Lung (tissue), 12 donors: ENCODE measurements around the gene ESYT3. TPM values are rescaled to one million over a fixed set of nuclear protein-coding genes. Genes with fewer than 3 reads are reported as not detected.

ENCODE experiments used
- ATAC-seq: fragments of 200-7000 bp; cut with Tn5 transposase; one replicate; pipeline ENCODE4 v1.9.1; 2020; ENCODE audit warnings: moderate number of reproducible peaks; ENCODE audit not compliant: insufficient read depth, low FRiP score
- DNase-seq, 3 donors: peaks; one replicate each; pipeline ENCODE4 v3.0.0-alpha.2; 2013 to 2017
- H3K27ac ChIP-seq, 2 donors: one replicate each; pipeline ENCODE4 v1.5.1; 2013; ENCODE audit warnings: mild to moderate bottlenecking in 2 of 2, moderate library complexity in 2 of 2, control low read depth in 1 of 2, inconsistent platforms in 1 of 2, low read depth in 1 of 2, low read length in 1 of 2
- H3K27me3 ChIP-seq, 3 donors: one replicate each; pipeline ENCODE4 v1.5.1; 2013; ENCODE audit warnings: low read length in 2 of 3; ENCODE audit not compliant: control insufficient read depth in 3 of 3, insufficient read depth in 3 of 3
- H3K36me3 ChIP-seq, 4 donors: one replicate each; pipeline ENCODE4 v1.5.1; 2013; ENCODE audit warnings: low read length in 4 of 4, mild to moderate bottlenecking in 1 of 4, moderate library complexity in 1 of 4; ENCODE audit not compliant: control insufficient read depth in 4 of 4, insufficient read depth in 4 of 4
- H3K4me1 ChIP-seq, 5 donors: one replicate each; pipeline ENCODE4 v1.5.1; 2013; ENCODE audit warnings: low read length in 5 of 5, mild to moderate bottlenecking in 2 of 5, moderate library complexity in 1 of 5; ENCODE audit not compliant: control insufficient read depth in 5 of 5, insufficient read depth in 5 of 5
- H3K4me3 ChIP-seq: one replicate; pipeline ENCODE4 v1.5.1; 2013; ENCODE audit warnings: mild to moderate bottlenecking, control low read depth, moderate library complexity
- H3K9ac ChIP-seq, 2 donors: one replicate each; pipeline ENCODE4 v1.5.1; 2013; ENCODE audit warnings: low read length in 2 of 2, control low read depth in 1 of 2; ENCODE audit not compliant: insufficient read depth in 1 of 2
- H3K9me3 ChIP-seq, 4 donors: one replicate each; pipeline ENCODE4 v1.5.1; 2013; ENCODE audit warnings: low read length in 3 of 4, mild to moderate bottlenecking in 1 of 4, moderate library complexity in 1 of 4; ENCODE audit not compliant: control insufficient read depth in 4 of 4, insufficient read depth in 3 of 4
- WGBS, 2 donors: extraction: QIAGEN DNeasy Blood & Tissue Kit; methylation state at CpG; one replicate each; pipeline ENCODE4 v1.1.7; 2013; 5-methylcytosine and 5-hydroxymethylcytosine counted together
- polyA plus RNA-seq, 2 donors: library from polyadenylated mRNA; stranded (reverse); fragments of 200-250 nt; gene quantifications; one replicate each; pipeline ENCODE4 v1.2.1, GENCODE V29; 2013
- total RNA-seq, 2 donors: library from RNA; depleted of rRNA in 1 of 2; stranded (reverse); fragments of >200 nt in 1 of 2; gene quantifications; one replicate each; pipeline ENCODE4 v1.2.1, GENCODE V29; 2014 to 2021
- TF ChIP-seq, protein P1 (sequence below): IDR thresholded peaks from 2 replicates; pipeline ENCODE4 v1.5.1; 2012; ENCODE audit warnings: mild to moderate bottlenecking; ENCODE audit errors: control extremely low read depth, extremely low read depth
- donor health status: control.
- donor health status: control.
- donor health status: Bipolar disorder and iron deficiency.
- donor health status: healthy.
- donor health status: DM: yes; HTN: yes; CAD: no.

The ESYT3 gene
- total and polyA plus RNA-seq, 4 donors, result 5.7 to 71.0 (median 27.0) TPM

DNA sequence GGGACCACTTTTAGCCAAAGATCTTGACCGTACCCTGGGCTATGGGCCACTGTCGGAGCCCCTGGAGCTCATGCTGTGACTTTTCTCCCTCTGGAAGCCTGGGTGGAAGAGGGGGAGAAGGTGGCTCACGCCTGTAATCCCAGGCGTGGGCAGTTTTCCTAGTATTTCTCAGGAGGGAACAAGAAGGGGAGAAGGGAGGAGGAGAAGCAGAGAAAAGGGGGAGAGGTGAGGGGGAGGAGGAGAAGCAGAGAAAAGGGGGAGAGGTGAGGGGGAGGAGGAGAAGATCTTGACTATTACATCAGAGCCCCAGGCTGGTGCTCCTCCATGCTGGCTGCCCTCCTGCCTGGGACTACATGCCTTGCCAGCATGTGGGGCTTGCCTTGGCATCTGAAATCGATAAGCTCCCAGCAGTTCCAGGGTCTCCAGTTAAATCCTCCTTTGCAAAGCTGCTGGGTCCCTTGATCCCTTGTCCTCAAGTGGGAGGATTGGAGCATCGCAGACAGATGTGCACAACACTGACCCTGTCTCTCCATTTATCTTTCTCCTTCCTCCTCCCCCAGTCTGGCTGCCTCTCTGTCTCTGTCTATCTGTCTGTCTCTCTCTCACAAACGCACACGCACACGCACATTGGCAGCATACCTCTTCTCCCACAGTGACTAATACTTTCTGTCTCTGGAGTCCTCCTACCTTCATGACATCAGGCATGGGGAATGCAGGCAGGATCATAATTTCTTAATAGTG, 44.4 kb upstream of the ESYT3 start:
- H3K9me3 ChIP-seq, result no peaks in the 10 kb centered on the region
- no peak overlapping the region for H3K4me3 ChIP-seq
- H3K27ac ChIP-seq, result peak overlapping the region; percentile 11 to 96
- TF ChIP-seq, protein P1, sequence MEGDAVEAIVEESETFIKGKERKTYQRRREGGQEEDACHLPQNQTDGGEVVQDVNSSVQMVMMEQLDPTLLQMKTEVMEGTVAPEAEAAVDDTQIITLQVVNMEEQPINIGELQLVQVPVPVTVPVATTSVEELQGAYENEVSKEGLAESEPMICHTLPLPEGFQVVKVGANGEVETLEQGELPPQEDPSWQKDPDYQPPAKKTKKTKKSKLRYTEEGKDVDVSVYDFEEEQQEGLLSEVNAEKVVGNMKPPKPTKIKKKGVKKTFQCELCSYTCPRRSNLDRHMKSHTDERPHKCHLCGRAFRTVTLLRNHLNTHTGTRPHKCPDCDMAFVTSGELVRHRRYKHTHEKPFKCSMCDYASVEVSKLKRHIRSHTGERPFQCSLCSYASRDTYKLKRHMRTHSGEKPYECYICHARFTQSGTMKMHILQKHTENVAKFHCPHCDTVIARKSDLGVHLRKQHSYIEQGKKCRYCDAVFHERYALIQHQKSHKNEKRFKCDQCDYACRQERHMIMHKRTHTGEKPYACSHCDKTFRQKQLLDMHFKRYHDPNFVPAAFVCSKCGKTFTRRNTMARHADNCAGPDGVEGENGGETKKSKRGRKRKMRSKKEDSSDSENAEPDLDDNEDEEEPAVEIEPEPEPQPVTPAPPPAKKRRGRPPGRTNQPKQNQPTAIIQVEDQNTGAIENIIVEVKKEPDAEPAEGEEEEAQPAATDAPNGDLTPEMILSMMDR, result no peak
- DNase-seq (no peak), ATAC-seq (peak; percentile 64)
- H3K9ac ChIP-seq, result no peak overlapping the region
- no peaks in the 10 kb centered on the region for H3K36me3 ChIP-seq
- H3K27me3 ChIP-seq, result no peaks in the 10 kb centered on the region
- 78 to 86% methylated on average over 9 of the region's 9 CpGs for WGBS, 2 donors
- H3K4me1 ChIP-seq, result peaks cover 0 to 7% (median 0%) of the 10 kb centered on the region in 5 donors

DNA sequence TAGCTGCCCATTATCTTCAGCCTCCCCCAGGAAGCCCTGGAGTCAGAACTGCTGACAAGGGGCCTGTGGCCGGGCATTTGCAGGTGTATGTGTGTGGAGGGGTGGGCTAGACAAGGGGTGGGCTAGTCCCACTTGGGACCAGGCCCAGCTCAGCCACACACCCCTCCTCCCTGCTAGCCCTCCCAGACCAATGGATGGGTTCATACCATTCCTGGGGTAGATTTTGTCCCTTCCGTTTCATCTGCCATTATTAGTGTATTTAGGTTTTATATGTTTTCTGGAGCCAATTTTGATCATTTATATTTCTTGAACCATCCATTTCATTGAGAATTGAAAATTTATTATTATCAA, 43.9 kb upstream of the ESYT3 start:
- H3K27ac ChIP-seq, result peak overlapping the region in 1 of 2 donors; percentile 51
- peaks cover 0 to 7% (median 0%) of the 10 kb centered on the region in 5 donors for H3K4me1 ChIP-seq
- TF ChIP-seq, protein P1, result no peak

DNA sequence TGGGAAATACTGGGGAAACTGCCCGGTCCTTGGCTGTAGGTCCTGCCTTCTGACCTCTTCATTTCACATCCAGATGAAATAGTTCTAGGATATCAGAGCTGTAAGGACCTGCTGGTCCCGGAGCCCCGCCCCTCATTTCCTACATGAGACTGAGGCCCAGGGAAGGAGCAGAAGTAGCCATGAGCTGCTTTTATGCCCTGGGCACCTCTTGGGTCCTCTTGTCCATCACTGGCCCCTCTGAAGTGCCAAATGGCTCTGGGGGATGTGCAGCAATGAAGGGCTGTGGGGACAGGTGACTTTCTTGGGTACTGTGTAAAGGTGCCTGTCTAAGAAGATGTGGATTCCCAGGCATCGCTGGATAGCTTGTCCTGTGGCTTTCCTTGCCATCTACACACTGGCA, 40.3 kb upstream of the ESYT3 start:
- DNase-seq (no peak), ATAC-seq (no peak)
- H3K9ac ChIP-seq, result no peak overlapping the region
- H3K4me3 ChIP-seq, result no peak overlapping the region
- TF ChIP-seq, protein P1, result no peak
- 94 to 95% methylated on average over 4 of the region's 4 CpGs for WGBS, 2 donors
- no peaks in the 10 kb centered on the region for H3K9me3 ChIP-seq
- peak overlapping the region in 1 of 2 donors; percentile 2 for H3K27ac ChIP-seq
- H3K4me1 ChIP-seq, result peaks cover 0 to 5% (median 0%) of the 10 kb centered on the region in 5 donors
- no peaks in the 10 kb centered on the region for H3K27me3 ChIP-seq
- peaks cover 0 to 2% (median 0%) of the 10 kb centered on the region in 4 donors for H3K36me3 ChIP-seq

More for the DNA sequence above, 43.9 kb upstream of the ESYT3 start:
- Histone ChIP-seq H3K36me3 (no peaks in the 10 kb centered on the region), H3K4me3 (no peak overlapping the region), H3K9ac (no peak overlapping the region), H3K9me3 (no peaks in the 10 kb centered on the region), H3K27me3 (no peaks in the 10 kb centered on the region)
- DNase-seq (no peak), ATAC-seq (no peak)
- WGBS, 2 donors, result 92 to 94% methylated on average over 2 of the region's 2 CpGs
